ENCODE measurements around the gene IFNA17. TPM values are rescaled to one million over a fixed set of nuclear protein-coding genes. Genes with fewer than 3 reads are reported as not detected.

Gene IFNA17
- total RNA-seq (not detected), polyA plus RNA-seq (ENCODE audit: insufficient read length in 6 of 6) (not detected)
- long read RNA-seq, donor 1 = 0 reads
- long read RNA-seq, donor 2 = 0 reads
- long read RNA-seq, donor 3 = 0 reads
- long read RNA-seq, donor 4 = 0 reads
- long read RNA-seq, donor 5 = 0 reads
- long read RNA-seq, donor 6 = 0 reads
- long read RNA-seq, donor 7 = 0 reads
- long read RNA-seq, donor 8 = 0 reads
- long read RNA-seq, donor 9 = 0 reads
- long read RNA-seq, donor 10 = 0 reads
- long read RNA-seq, donor 11 = 0 reads
- long read RNA-seq, donor 12 = 0 reads

DNA sequence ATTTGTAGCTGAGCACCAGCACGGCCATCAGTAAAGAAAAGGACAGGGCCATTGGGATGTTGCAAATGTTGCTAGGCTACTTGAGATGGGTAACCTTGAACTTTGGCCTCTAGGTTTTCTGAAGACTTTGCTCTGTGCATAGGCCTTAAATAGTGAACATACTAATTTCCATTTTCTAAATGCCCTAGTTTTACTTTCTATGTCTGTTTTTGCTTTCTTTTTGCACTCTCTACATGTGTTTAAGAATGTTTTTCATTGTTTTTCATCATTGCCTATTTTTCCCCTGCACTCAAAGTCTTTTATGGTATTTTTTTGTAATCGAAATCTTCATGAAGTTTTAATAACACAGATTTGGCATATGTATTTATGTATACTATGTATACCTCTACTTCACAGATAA is at the start of gene IFNA17:
Gene IFNA17 (minus strand): TSS at position 101 of the 400 bp plus-strand sequence. CDS start 49 bp downstream, at position 52.
- DNase-seq = no peak
- TF ChIP-seq CTCF (IDR thresholded peaks at IDR 0.05) = no peak
- Histone ChIP-seq H3K4me3 (no peak within 1 kb of the TSS), H3K27ac (no peak within 1 kb of the TSS), H3K27me3 (no peaks in the 10 kb centered on the region), H3K36me3 (no peaks in the 10 kb centered on the region), H3K9me3 (no peaks in the 10 kb centered on the region), H3K4me1 (no peaks in the 10 kb centered on the region)
- ATAC-seq = no peak
- intact Hi-C loops (cut with DNase I) = no loop called here

GRCh38 chr9:21268347-21268657 is 40.3 kb upstream of the IFNA17 start:
- DNase-seq (no peak), ATAC-seq (no peak)
- H3K27ac ChIP-seq = no peak overlapping the region
- intact Hi-C loops (cut with DNase I) = no loop called here
- TF ChIP-seq CTCF (IDR thresholded peaks at IDR 0.05) = no peak
- no peaks in the 10 kb centered on the region for H3K4me1 ChIP-seq
- no peak overlapping the region for H3K4me3 ChIP-seq
- H3K36me3 ChIP-seq = no peaks in the 10 kb centered on the region
- H3K9me3 ChIP-seq = peaks cover 0 to 5% of the 10 kb centered on the region in 2 donors
- H3K27me3 ChIP-seq = peaks cover 0 to 7% of the 10 kb centered on the region in 2 donors

GRCh38 chr9:21267485-21268346 is 39.7 kb upstream of the IFNA17 start:
- no peak overlapping the region for H3K4me3 ChIP-seq
- ATAC-seq = no peak
- intact Hi-C loops (cut with DNase I) = no loop called here
- peaks cover 0 to 5% of the 10 kb centered on the region in 2 donors for H3K9me3 ChIP-seq
- no peaks in the 10 kb centered on the region for H3K36me3 ChIP-seq
- TF ChIP-seq CTCF (IDR thresholded peaks at IDR 0.05) = no peak
- peaks cover 0 to 7% of the 10 kb centered on the region in 2 donors for H3K27me3 ChIP-seq
- no peak for DNase-seq
- no peaks in the 10 kb centered on the region for H3K4me1 ChIP-seq
- H3K27ac ChIP-seq = no peak overlapping the region

- Histone ChIP-seq H3K4me1 (no peaks in the 10 kb centered on the region), H3K9me3 (peaks cover 0 to 5% of the 10 kb centered on the region in 2 donors), H3K27ac (no peak overlapping the region), H3K27me3 (peaks cover 0 to 7% of the 10 kb centered on the region in 2 donors), H3K4me3 (no peak overlapping the region), H3K36me3 (no peaks in the 10 kb centered on the region)
- ATAC-seq (no peak), DNase-seq (no peak)
- no peak for TF ChIP-seq CTCF (IDR thresholded peaks at IDR 0.05)
- intact Hi-C loops (cut with DNase I) = no loop called here
These were observed 38.9 kb upstream of the IFNA17 start for GRCh38 chr9:21266733-21267484.
